ENCODE data around the gene SIK3. TPM values are rescaled to one million over a fixed set of nuclear protein-coding genes. Genes with fewer than 3 reads are reported as not detected.
A peak's percentile ranks its signal among the peaks of the same experiment; 100 is the strongest.

SIK3 gene
- polyA plus RNA-seq, 1 of the 3 experiments (the other 2 are of a cell fraction), result 5.1 TPM

DNA sequence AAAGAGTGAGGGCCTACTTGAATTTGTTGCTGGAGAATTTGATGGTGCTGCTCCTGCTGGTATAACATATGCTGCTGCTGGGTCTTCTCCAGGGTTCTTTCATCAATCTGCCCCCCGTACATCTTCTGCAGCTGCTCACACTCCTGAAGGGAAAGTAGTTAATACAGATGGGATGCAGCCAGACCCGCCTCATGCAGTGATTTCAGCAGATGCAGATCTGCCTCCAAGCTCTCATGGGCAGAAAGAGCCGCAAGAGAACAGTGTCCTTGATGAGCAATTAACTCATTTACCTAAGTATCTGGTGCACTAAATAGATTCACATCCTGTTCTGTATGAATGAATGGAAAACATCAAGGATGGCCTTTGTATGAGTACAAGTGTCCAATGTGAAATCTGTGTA, 236.0 kb downstream of the SIK3 start:
- no peaks in the 10 kb centered on the region for H3K27me3 ChIP-seq (ENCODE audit: insufficient read depth)
- CTCF ChIA-PET, result interaction anchor here (1.4 to 4.9 kb wide), 4 partner anchors 17 to 244 kb away, joined by 3 to 32 read pairs (median 18); partner anchors contain the start of gene APOA5
- H3K27ac ChIP-seq (ENCODE audit: low read depth in 2 of 2, low read length in 1 of 2), result peak overlapping the region; percentile 72 to 87
- POLR2A ChIA-PET, result interaction anchor here (1.1 kb wide), 1 partner anchor 26 kb away, joined by 3 read pairs; no protein-coding TSS in a partner anchor
- H3K9me3 ChIP-seq, result no peaks in the 10 kb centered on the region
- no peaks in the 10 kb centered on the region for H3K79me2 ChIP-seq (ENCODE audit: insufficient read depth)
- no peaks in the 10 kb centered on the region for H4K20me1 ChIP-seq (ENCODE audit: insufficient read depth)
- H3K9ac ChIP-seq, result no peak overlapping the region; the same call in 1 of the 2 replicates
- peaks cover 16% of the 10 kb centered on the region for H3F3A ChIP-seq (replicated peaks; ENCODE audit: insufficient read depth)
- DNase-seq, result peak; percentile 73
- 70% methylated on average over 3 of the region's 3 CpGs for WGBS (ENCODE audit: low lambda C conversion rate)
- H3K4me1 ChIP-seq (ENCODE audit: control insufficient read depth in 1 of 2, insufficient read depth in 2 of 2, low read depth in 1 of 2, low read length in 1 of 2), result peaks cover 21 to 40% of the 10 kb centered on the region in 2 experiments
- no peak overlapping the region for H2AFZ ChIP-seq (ENCODE audit: low read depth)
- H3K9me2 ChIP-seq, result no peaks in the 10 kb centered on the region
- H3K36me3 ChIP-seq (replicated peaks in 1 of 2; ENCODE audit: control insufficient read depth in 1 of 2, insufficient read depth in 2 of 2, low read length in 1 of 2), result peaks cover 23 to 43% of the 10 kb centered on the region in 2 experiments
- H3K4me2 ChIP-seq, result peak overlapping the region; percentile 5; the same call in 1 of the 2 replicates
- H3K4me3 ChIP-seq (ENCODE audit: low read depth in 2 of 2, low read length in 1 of 2), result no peak overlapping the region
- no peak for TF ChIP-seq FOSL2 (IDR thresholded peaks at IDR 0.05; ENCODE audit: borderline replicate concordance, low read depth)
- TF ChIP-seq NRF1 (IDR thresholded peaks at IDR 0.05; ENCODE audit: low read depth, low read length), result no peak
- TF ChIP-seq RXRA (IDR thresholded peaks at IDR 0.05; ENCODE audit: borderline replicate concordance, low read depth), result no peak
- TF ChIP-seq MEF2A (IDR thresholded peaks at IDR 0.05; ENCODE audit: borderline replicate concordance, low read depth), result no peak
- TF ChIP-seq, protein P1, sequence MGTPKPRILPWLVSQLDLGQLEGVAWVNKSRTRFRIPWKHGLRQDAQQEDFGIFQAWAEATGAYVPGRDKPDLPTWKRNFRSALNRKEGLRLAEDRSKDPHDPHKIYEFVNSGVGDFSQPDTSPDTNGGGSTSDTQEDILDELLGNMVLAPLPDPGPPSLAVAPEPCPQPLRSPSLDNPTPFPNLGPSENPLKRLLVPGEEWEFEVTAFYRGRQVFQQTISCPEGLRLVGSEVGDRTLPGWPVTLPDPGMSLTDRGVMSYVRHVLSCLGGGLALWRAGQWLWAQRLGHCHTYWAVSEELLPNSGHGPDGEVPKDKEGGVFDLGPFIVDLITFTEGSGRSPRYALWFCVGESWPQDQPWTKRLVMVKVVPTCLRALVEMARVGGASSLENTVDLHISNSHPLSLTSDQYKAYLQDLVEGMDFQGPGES (IDR thresholded peaks at IDR 0.05; ENCODE audit: low read depth, low read length), result no peak
- no peak for TF ChIP-seq NFIC (IDR thresholded peaks at IDR 0.05; ENCODE audit: borderline replicate concordance)
- TF ChIP-seq, protein P2, sequence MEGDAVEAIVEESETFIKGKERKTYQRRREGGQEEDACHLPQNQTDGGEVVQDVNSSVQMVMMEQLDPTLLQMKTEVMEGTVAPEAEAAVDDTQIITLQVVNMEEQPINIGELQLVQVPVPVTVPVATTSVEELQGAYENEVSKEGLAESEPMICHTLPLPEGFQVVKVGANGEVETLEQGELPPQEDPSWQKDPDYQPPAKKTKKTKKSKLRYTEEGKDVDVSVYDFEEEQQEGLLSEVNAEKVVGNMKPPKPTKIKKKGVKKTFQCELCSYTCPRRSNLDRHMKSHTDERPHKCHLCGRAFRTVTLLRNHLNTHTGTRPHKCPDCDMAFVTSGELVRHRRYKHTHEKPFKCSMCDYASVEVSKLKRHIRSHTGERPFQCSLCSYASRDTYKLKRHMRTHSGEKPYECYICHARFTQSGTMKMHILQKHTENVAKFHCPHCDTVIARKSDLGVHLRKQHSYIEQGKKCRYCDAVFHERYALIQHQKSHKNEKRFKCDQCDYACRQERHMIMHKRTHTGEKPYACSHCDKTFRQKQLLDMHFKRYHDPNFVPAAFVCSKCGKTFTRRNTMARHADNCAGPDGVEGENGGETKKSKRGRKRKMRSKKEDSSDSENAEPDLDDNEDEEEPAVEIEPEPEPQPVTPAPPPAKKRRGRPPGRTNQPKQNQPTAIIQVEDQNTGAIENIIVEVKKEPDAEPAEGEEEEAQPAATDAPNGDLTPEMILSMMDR (IDR thresholded peaks at IDR 0.05), result no peak
- TF ChIP-seq TCF12 (IDR thresholded peaks at IDR 0.05), result peak; percentile 30; the same call in 1 of the 2 replicates
- peak; percentile 92 for TF ChIP-seq RCOR1 (IDR thresholded peaks at IDR 0.05; ENCODE audit: low read length)
- TF ChIP-seq, protein P3, sequence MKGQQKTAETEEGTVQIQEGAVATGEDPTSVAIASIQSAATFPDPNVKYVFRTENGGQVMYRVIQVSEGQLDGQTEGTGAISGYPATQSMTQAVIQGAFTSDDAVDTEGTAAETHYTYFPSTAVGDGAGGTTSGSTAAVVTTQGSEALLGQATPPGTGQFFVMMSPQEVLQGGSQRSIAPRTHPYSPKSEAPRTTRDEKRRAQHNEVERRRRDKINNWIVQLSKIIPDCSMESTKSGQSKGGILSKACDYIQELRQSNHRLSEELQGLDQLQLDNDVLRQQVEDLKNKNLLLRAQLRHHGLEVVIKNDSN (IDR thresholded peaks at IDR 0.05; ENCODE audit: borderline replicate concordance, low read depth), result no peak
- TF ChIP-seq RAD21 (IDR thresholded peaks at IDR 0.05; ENCODE audit: low read length), result no peak; the same call in 1 of the 2 replicates
- TF ChIP-seq SMC3 (IDR thresholded peaks at IDR 0.05; ENCODE audit: low read depth, low read length), result no peak
- TF ChIP-seq, protein P4, sequence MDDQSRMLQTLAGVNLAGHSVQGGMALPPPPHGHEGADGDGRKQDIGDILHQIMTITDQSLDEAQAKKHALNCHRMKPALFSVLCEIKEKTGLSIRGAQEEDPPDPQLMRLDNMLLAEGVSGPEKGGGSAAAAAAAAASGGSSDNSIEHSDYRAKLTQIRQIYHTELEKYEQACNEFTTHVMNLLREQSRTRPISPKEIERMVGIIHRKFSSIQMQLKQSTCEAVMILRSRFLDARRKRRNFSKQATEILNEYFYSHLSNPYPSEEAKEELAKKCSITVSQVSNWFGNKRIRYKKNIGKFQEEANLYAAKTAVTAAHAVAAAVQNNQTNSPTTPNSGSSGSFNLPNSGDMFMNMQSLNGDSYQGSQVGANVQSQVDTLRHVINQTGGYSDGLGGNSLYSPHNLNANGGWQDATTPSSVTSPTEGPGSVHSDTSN (IDR thresholded peaks at IDR 0.05), result no peak
- peak; percentile 90 for TF ChIP-seq GATA2 (CRISPR knock-in tag; IDR thresholded peaks at IDR 0.05)
- no peak for TF ChIP-seq SIN3A (IDR thresholded peaks at IDR 0.05; ENCODE audit: borderline replicate concordance, low read depth, low read length)
- TF ChIP-seq POLR2AphosphoS5 (IDR thresholded peaks at IDR 0.05; ENCODE audit: low read depth, low read length), result no peak
- TF ChIP-seq MXI1 (IDR thresholded peaks at IDR 0.05; ENCODE audit: low read depth, low read length), result peak; percentile 61; the same call in 1 of the 2 replicates
- no peak for TF ChIP-seq RFX5 (IDR thresholded peaks at IDR 0.05; ENCODE audit: low read length)
- TF ChIP-seq, protein P5, sequence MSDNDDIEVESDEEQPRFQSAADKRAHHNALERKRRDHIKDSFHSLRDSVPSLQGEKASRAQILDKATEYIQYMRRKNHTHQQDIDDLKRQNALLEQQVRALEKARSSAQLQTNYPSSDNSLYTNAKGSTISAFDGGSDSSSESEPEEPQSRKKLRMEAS (IDR thresholded peaks at IDR 0.05; ENCODE audit: low read depth), result no peak
- TF ChIP-seq, protein P6, sequence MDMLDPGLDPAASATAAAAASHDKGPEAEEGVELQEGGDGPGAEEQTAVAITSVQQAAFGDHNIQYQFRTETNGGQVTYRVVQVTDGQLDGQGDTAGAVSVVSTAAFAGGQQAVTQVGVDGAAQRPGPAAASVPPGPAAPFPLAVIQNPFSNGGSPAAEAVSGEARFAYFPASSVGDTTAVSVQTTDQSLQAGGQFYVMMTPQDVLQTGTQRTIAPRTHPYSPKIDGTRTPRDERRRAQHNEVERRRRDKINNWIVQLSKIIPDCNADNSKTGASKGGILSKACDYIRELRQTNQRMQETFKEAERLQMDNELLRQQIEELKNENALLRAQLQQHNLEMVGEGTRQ (IDR thresholded peaks at IDR 0.05; ENCODE audit: borderline replicate concordance, low read depth, low read length), result no peak
- peak; percentile 69 for TF ChIP-seq CHD2 (IDR thresholded peaks at IDR 0.05; ENCODE audit: low read length, partially characterized antibody)
- TF ChIP-seq, protein P7, sequence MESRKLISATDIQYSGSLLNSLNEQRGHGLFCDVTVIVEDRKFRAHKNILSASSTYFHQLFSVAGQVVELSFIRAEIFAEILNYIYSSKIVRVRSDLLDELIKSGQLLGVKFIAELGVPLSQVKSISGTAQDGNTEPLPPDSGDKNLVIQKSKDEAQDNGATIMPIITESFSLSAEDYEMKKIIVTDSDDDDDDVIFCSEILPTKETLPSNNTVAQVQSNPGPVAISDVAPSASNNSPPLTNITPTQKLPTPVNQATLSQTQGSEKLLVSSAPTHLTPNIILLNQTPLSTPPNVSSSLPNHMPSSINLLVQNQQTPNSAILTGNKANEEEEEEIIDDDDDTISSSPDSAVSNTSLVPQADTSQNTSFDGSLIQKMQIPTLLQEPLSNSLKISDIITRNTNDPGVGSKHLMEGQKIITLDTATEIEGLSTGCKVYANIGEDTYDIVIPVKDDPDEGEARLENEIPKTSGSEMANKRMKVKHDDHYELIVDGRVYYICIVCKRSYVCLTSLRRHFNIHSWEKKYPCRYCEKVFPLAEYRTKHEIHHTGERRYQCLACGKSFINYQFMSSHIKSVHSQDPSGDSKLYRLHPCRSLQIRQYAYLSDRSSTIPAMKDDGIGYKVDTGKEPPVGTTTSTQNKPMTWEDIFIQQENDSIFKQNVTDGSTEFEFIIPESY (IDR thresholded peaks at IDR 0.05; ENCODE audit: borderline replicate concordance, low read depth), result no peak
- TF ChIP-seq EZH2phosphoT487 (IDR thresholded peaks at IDR 0.05; ENCODE audit: borderline replicate concordance, low read depth), result no peak
- TF ChIP-seq FOXJ3 (CRISPR knock-in tag; IDR thresholded peaks at IDR 0.05), result peak; percentile 82; the same call in 1 of the 2 replicates
- peak in 1 of 2 experiments; percentile 96; a peak in 2 of 4 replicates for TF ChIP-seq EP300 (IDR thresholded peaks at IDR 0.05; ENCODE audit: borderline replicate concordance in 1 of 2, low read depth in 1 of 2, low read length in 1 of 2)
- TF ChIP-seq TAF1 (IDR thresholded peaks at IDR 0.05; ENCODE audit: borderline replicate concordance, low read depth, low read length), result no peak
